Neural progenitor cell (in vitro differentiated cells): Measurements from ENCODE around the gene THAP5.

Source experiments
- EZH2 ChIP-seq: fragments of 200-600 bp; sonication (generic); IDR thresholded peaks from 2 replicates; pipeline ENCODE4 v1.6.1; 2017; ENCODE audit warnings: antibody characterized with exemption, mild to moderate bottlenecking, moderate library complexity
- EZH2phosphoT487 ChIP-seq: fragments of 200-600 bp; sonication (generic); IDR thresholded peaks from 2 replicates; pipeline ENCODE4 v1.6.1; 2017; ENCODE audit warnings: antibody characterized with exemption
- TF ChIP-seq, protein P1 (sequence below): fragments of 200-600 bp; sonication (generic); IDR thresholded peaks from 2 replicates; pipeline ENCODE4 v1.5.1; 2017; ENCODE audit warnings: antibody characterized with exemption, mild to moderate bottlenecking

- TF ChIP-seq, protein P1, sequence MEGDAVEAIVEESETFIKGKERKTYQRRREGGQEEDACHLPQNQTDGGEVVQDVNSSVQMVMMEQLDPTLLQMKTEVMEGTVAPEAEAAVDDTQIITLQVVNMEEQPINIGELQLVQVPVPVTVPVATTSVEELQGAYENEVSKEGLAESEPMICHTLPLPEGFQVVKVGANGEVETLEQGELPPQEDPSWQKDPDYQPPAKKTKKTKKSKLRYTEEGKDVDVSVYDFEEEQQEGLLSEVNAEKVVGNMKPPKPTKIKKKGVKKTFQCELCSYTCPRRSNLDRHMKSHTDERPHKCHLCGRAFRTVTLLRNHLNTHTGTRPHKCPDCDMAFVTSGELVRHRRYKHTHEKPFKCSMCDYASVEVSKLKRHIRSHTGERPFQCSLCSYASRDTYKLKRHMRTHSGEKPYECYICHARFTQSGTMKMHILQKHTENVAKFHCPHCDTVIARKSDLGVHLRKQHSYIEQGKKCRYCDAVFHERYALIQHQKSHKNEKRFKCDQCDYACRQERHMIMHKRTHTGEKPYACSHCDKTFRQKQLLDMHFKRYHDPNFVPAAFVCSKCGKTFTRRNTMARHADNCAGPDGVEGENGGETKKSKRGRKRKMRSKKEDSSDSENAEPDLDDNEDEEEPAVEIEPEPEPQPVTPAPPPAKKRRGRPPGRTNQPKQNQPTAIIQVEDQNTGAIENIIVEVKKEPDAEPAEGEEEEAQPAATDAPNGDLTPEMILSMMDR: no peak
- no peak for TF ChIP-seq EZH2phosphoT487
- no peak for TF ChIP-seq EZH2
These were observed 30.9 kb upstream of the THAP5 start for GRCh38 chr7:108600399-108600798.
